CD4-positive, alpha-beta T cell (primary cell): ENCODE results near the gene SPTBN1. TPM values are rescaled to one million over a fixed set of nuclear protein-coding genes. Genes with fewer than 3 reads are reported as not detected.

Experiments
- ATAC-seq: fragments of 200-7000 bp; cut with Tn5 transposase; one replicate; pipeline ENCODE4 v1.10.0; 2022; ENCODE audit warnings: mild to moderate bottlenecking; ENCODE audit not compliant: poor library complexity
- CTCF ChIA-PET: fragments of 350-600 bp; sonication (Branson Sonifier 250); formaldehyde crosslinking; loops from one replicate; lab custom pipeline; 2021; ENCODE audit warnings: antibody characterized with exemption, inconsistent platforms; lab: Charles Lee
- POLR2A ChIA-PET: fragments of 350-600 bp; sonication (Branson Sonifier 250); formaldehyde crosslinking; loops from one replicate; lab custom pipeline; 2021; ENCODE audit warnings: antibody characterized with exemption, inconsistent platforms; lab: Charles Lee
- DNase-seq, 14 experiments: peaks; one replicate each; pipeline ENCODE4 v3.0.0-alpha.2; 2013 to 2020; ENCODE audit warnings: mixed read lengths in 2 of 14
- H3K27ac ChIP-seq, 2 donors: one replicate each; pipeline versions ENCODE4 v1.5.1 to v1.7.0; 2013; ENCODE audit warnings: low read length in 2 of 2, low read depth in 1 of 2, mild to moderate bottlenecking in 1 of 2
- H3K27me3 ChIP-seq, 2 experiments: 1 replicate in 1 of 2; 2 replicates in 1 of 2; pipeline versions ENCODE4 v1.6.1 to v1.7.0; 2013; ENCODE audit warnings: low read length in 2 of 2, control low read depth in 1 of 2, mild to moderate bottlenecking in 1 of 2, moderate library complexity in 1 of 2; ENCODE audit not compliant: insufficient read depth in 2 of 2, control insufficient read depth in 1 of 2
- H3K36me3 ChIP-seq: one replicate; pipeline ENCODE4 v1.6.1; 2013; ENCODE audit warnings: low read length, control low read depth; ENCODE audit not compliant: insufficient read depth
- H3K4me1 ChIP-seq: one replicate; pipeline ENCODE4 v1.6.1; 2013; ENCODE audit warnings: low read length, control low read depth; ENCODE audit not compliant: insufficient read depth
- H3K4me3 ChIP-seq: one replicate; pipeline ENCODE4 v1.5.1; 2013; ENCODE audit warnings: mild to moderate bottlenecking, low read length, moderate library complexity
- H3K9me3 ChIP-seq, 2 experiments: 1 replicate in 1 of 2; 2 replicates in 1 of 2; pipeline versions ENCODE4 v1.6.1 to v1.7.0; 2013; ENCODE audit warnings: low read length in 2 of 2, mild to moderate bottlenecking in 2 of 2, control low read depth in 1 of 2, moderate library complexity in 1 of 2; ENCODE audit not compliant: control insufficient read depth in 1 of 2, insufficient read depth in 1 of 2
- H3K27ac Mint-ChIP-seq: one replicate; pipeline ENCODE4 v1.8.0; 2020; ENCODE audit warnings: mixed read lengths
- H3K27me3 Mint-ChIP-seq: one replicate; pipeline ENCODE4 v1.8.0; 2021; ENCODE audit warnings: mixed read lengths
- H3K36me3 Mint-ChIP-seq: one replicate; pipeline ENCODE4 v1.8.0; 2021; ENCODE audit warnings: low read depth, mixed read lengths
- H3K4me1 Mint-ChIP-seq: one replicate; pipeline ENCODE4 v1.8.0; 2021; ENCODE audit warnings: low read depth, mixed read lengths
- H3K4me3 Mint-ChIP-seq: one replicate; pipeline ENCODE4 v1.8.0; 2020; ENCODE audit warnings: mild to moderate bottlenecking, mixed read lengths
- H3K9me3 Mint-ChIP-seq: one replicate; pipeline ENCODE4 v1.8.0; 2020; ENCODE audit warnings: mixed read lengths
- intact Hi-C, 2 experiments: fragments of 100-400 bp; cut with DNase I in 1 of 2; cut with micrococcal nuclease in 1 of 2; formaldehyde crosslinking; loops; one replicate each; pipeline versions ENCODE4 v1.15.1 to v1.9.0; 2023 to 2025; cut with DNase I, micrococcal nuclease
- total RNA-seq, 174 experiments: library from RNA in 2 of 174; stranded (reverse) in 2 of 174; gene quantifications; one replicate each; pipeline ENCODE4 v1.2.3 and lab custom pipeline; 2021 to 2026
- TF ChIP-seq, protein P1 (sequence below): fragments of 200-600 bp; IDR thresholded peaks from one replicate; pipeline ENCODE4 v1.8.0; 2022; ENCODE audit warnings: antibody characterized with exemption, mild to moderate bottlenecking

SPTBN1 gene
- total RNA-seq, 2 experiments from 2014 or later: 156 to 166 TPM

DNA sequence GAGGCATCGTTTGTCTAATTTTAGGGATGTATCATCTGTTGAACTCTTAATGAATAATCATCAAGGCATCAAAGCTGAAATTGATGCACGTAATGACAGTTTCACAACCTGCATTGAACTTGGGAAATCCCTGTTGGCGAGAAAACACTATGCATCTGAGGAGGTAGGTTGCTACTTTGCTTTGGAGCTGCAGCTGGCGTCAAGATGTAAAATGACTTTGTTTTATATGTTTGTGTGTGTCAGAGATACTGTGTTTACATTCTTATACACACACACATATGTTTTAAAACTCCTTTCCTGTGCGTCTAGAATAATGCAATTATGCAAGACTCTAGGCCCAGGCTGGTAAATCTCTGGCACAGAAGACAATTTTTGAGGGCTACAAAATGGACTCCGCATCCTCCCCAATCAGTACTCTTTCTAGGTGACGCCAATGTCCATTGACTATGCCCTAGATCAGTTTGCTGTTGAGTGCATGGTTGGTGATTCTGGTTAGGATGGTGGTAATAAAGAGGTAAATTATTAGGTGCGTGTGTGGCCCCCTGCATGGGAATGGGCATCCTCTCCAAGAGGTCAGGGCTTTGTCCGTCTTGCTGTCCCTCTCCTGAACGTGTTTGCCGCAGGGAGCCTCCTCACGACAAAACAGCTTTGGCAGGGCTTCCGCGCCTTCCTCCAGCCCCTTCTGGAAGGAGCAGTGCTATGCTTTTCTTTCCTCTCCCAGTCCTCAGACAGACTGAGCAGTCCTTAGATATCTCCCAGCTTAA lies 199.1 kb downstream of the SPTBN1 start:
- intact Hi-C loops: loop anchor here in 1 of 2 experiments (5.0 kb wide), 1 partner anchor 182 kb away; no protein-coding TSS in a partner anchor
- Histone ChIP-seq H3K27me3 (no peaks in the 10 kb centered on the region), H3K27ac (no peak overlapping the region), H3K4me1 (no peaks in the 10 kb centered on the region), H3K9me3 (no peaks in the 10 kb centered on the region), H3K4me3 (no peak overlapping the region), H3K36me3 (peaks cover 98% of the 10 kb centered on the region)
- POLR2A ChIA-PET: no interaction called here
- Mint-ChIP-seq H3K4me3 (no peak overlapping the region), H3K9me3 (no peaks in the 10 kb centered on the region), H3K4me1 (no peaks in the 10 kb centered on the region), H3K36me3 (peaks cover 99% of the 10 kb centered on the region), H3K27ac (no peak overlapping the region), H3K27me3 (no peaks in the 10 kb centered on the region)
- TF ChIP-seq, protein P1, sequence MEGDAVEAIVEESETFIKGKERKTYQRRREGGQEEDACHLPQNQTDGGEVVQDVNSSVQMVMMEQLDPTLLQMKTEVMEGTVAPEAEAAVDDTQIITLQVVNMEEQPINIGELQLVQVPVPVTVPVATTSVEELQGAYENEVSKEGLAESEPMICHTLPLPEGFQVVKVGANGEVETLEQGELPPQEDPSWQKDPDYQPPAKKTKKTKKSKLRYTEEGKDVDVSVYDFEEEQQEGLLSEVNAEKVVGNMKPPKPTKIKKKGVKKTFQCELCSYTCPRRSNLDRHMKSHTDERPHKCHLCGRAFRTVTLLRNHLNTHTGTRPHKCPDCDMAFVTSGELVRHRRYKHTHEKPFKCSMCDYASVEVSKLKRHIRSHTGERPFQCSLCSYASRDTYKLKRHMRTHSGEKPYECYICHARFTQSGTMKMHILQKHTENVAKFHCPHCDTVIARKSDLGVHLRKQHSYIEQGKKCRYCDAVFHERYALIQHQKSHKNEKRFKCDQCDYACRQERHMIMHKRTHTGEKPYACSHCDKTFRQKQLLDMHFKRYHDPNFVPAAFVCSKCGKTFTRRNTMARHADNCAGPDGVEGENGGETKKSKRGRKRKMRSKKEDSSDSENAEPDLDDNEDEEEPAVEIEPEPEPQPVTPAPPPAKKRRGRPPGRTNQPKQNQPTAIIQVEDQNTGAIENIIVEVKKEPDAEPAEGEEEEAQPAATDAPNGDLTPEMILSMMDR: no peak
- DNase-seq: no peak
- CTCF ChIA-PET: interaction anchor here (0.6 kb wide), 1 partner anchor 455 kb away, joined by 3 read pairs; no protein-coding TSS in a partner anchor
- ATAC-seq: no peak

DNA sequence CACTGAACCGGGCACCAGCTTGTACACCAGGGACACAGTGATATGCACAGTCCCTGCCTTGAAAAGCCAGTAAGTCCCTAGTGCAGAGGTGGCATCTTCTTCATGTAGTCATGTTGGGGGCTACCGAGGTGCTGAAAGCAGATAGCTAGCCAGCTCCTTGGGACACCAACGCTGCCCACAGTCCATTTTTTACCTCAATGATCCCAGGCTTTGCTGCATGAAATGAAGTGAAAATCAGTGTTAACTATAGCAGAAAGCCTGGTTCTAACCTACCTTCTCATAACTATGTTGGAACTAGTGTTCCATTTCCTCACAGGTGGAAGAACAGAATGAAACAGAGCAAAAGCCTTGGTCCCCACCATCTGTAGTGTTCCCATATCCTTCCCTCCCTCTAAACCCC lies 200.7 kb downstream of the SPTBN1 start:
- ChIA-PET CTCF (interaction anchor here (1.5 kb wide), 1 partner anchor 47 kb away, joined by 3 read pairs; no protein-coding TSS in a partner anchor), POLR2A (no interaction called here)
- Histone ChIP-seq H3K4me1 (no peaks in the 10 kb centered on the region), H3K27ac (no peak overlapping the region), H3K36me3 (peaks cover 98% of the 10 kb centered on the region), H3K9me3 (no peaks in the 10 kb centered on the region), H3K27me3 (no peaks in the 10 kb centered on the region), H3K4me3 (no peak overlapping the region)
- no peak for ATAC-seq
- TF ChIP-seq, protein P1: no peak
- DNase-seq: no peak
- intact Hi-C loops: loop anchor here in 1 of 2 experiments (2.0 to 5.0 kb wide), 2 partner anchors 132 to 180 kb away; no protein-coding TSS in a partner anchor
- no peaks in the 10 kb centered on the region for H3K4me1 Mint-ChIP-seq
- H3K4me3 Mint-ChIP-seq: no peak overlapping the region
- no peaks in the 10 kb centered on the region for H3K9me3 Mint-ChIP-seq
- H3K27ac Mint-ChIP-seq: no peak overlapping the region
- peaks cover 99% of the 10 kb centered on the region for H3K36me3 Mint-ChIP-seq
- no peaks in the 10 kb centered on the region for H3K27me3 Mint-ChIP-seq

DNA sequence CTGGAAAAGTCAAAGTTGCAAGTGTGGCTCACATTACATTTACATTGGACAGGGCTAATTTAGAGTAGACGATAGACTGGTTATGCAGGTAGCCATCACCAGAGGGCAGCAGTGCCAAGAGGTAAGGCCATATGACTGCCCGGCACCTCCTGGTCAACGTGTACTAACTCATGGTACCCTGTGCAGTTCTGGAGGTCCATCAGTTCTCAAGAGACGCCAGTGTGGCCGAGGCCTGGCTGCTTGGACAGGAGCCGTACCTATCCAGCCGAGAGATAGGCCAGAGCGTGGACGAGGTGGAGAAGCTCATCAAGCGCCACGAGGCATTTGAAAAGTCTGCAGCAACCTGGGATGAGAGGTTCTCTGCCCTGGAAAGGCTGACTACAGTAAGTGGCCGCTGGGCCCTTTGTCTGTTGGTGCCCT lies 201.5 kb downstream of the SPTBN1 start:
- no peak overlapping the region for H3K4me3 Mint-ChIP-seq
- TF ChIP-seq, protein P1: peak; percentile 55
- Histone ChIP-seq H3K27me3 (no peaks in the 10 kb centered on the region), H3K36me3 (peaks cover 98% of the 10 kb centered on the region), H3K4me3 (no peak overlapping the region), H3K9me3 (no peaks in the 10 kb centered on the region), H3K27ac (no peak overlapping the region), H3K4me1 (no peaks in the 10 kb centered on the region)
- CTCF ChIA-PET: interaction anchor here (1.4 to 1.5 kb wide), 2 partner anchors 18 to 47 kb away, joined by 3 read pairs; no protein-coding TSS in a partner anchor
- intact Hi-C loops: loop anchor here in 1 of 2 experiments (2.0 to 5.0 kb wide), 2 partner anchors 133 to 180 kb away; no protein-coding TSS in a partner anchor
- peak in 5 of 14 experiments; percentile 12 to 49 (median 39) for DNase-seq
- ATAC-seq: peak; percentile 49
- H3K4me1 Mint-ChIP-seq: no peaks in the 10 kb centered on the region
- H3K36me3 Mint-ChIP-seq: peaks cover 99% of the 10 kb centered on the region
- POLR2A ChIA-PET: interaction anchor here (1.1 kb wide), 1 partner anchor 99 kb away, joined by 4 read pairs; no protein-coding TSS in a partner anchor
- no peaks in the 10 kb centered on the region for H3K27me3 Mint-ChIP-seq
- H3K27ac Mint-ChIP-seq: peak overlapping the region; percentile 61
- H3K9me3 Mint-ChIP-seq: no peaks in the 10 kb centered on the region
